Kidney tubule cell (primary cell): ENCODE data around the gene CDH4.

Experiments used
- DNase-seq: peaks from one replicate; pipeline ENCODE4 v3.0.0-alpha.2; 2018; ENCODE audit warnings: low spot score

CDH4 gene

GRCh38 chr20:61655591-61655990 is 403.5 kb downstream of the CDH4 start:
- no peak for DNase-seq

DNA sequence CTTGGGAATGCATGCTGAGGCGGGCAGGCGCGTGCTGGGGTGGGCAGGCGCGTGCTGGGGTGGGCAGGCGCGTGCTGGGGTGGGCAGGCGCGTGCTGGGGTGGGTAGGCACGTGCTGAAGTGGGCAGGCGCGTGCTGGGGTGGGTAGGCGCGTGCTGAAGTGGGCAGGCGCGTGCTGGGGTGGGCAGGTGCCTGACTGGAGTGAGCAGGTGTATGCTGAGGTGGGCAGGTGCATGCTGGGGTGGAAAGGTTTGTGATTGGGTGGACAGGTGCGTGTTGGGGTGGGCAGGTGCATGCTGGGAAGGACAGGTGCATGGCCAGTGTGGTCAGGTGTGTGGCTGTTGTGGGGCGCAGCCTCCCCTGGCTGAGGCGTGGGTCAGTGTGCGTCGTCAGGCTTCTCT is 404.1 kb downstream of the CDH4 start:
- no peak for DNase-seq

GRCh38 chr20:61657721-61658377 is 405.8 kb downstream of the CDH4 start:
- no peak for DNase-seq

DNA sequence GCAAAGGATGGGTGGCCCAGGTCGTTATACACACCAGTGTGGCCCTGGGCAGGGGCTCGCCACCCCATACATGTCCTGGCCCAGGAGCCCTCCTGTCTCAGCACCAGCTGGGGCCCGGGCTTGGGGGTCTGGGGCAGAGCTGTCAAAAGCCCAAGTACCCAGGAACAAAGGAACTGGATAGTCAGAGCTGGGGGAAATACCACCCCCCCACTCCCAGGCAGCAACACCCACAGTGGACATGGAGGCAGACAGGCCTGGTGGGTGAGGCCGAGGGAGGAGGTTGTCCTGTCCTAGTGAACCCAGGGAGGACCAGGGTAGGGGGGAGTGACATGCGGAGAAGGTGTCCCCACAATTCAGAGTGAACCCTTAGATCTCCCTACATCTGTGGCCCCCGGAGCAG is 406.5 kb downstream of the CDH4 start:
- no peak for DNase-seq

DNA sequence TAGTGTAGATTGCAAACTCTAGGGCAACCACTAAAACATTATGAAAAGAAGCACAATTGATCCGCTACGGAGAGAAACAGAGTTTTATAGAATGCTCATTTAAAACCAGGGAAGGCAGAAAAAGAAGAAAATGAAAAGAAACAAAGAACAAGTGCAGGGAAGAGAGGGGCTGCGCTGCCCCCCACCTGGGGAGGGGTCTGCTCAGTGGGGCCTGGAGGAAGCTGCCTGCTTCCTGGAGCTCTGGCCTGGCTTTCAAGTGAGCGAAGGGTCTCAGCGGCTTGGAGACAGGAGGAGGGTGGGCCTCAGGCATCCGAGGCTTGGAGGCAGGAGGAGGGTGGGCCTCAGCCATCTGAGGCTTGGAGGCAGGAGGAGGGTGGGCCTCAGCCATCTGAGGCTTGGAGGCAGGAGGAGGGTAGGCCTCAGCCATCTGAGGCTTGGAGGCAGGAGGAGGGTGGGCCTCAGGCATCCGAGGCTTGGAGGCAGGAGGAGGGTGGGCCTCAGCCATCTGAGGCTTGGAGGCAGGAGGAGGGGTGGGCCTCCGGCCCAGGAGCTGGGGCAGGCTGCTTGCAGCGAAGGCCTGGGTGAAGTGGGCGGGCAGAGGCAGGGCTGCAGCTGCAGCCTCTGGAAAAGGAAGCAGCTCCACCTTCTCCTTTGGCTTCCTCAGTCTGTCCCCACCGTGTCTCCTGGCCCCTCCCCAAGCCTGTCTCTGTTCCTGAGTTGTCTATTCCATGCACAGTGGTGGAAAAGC is 407.4 kb downstream of the CDH4 start:
- DNase-seq, result no peak

DNA sequence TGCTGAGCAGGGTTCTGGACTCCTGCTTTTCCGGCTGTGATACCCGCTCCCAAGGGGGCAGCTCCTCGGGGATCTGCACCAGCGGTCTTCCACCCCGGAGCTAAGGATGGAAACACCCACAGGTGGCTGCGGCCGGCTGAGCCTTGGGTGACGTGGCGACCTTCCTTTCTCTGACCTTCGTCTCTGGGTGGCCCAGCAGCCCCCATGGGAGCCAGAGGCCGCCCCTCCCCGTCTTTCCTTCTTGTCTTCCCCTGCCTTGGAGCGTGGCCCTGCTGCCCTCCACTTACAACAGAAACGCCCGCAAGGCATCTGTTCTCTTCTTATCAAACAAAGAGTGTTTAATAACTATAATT is 407.9 kb downstream of the CDH4 start:
- no peak for DNase-seq

DNA sequence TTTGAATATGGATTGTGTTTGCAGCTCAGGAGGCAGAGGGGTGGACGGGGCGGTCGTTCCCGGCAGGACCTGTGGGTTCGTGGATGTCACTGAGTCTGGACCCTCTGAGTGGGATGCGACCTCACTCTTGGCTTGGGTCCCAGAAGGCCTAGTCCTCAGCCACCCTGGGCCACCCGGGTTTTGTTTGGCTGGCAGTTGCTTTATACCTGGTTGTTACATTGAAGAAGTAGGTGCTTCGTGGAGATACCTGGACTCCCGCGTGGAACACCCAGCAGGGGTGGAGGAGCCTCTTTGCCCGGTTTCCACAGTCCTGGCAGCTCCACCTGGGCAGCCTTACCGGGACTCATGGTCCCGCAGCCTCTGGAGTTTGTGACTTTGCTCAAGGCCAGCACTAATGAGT is 408.5 kb downstream of the CDH4 start:
- no peak for DNase-seq

- no peak for DNase-seq
Measured at GRCh38 chr20:61661025-61661424, 409.0 kb downstream of the CDH4 start.

- no peak for DNase-seq
Measured at GRCh38 chr20:61661583-61661982, 409.5 kb downstream of the CDH4 start.

DNA sequence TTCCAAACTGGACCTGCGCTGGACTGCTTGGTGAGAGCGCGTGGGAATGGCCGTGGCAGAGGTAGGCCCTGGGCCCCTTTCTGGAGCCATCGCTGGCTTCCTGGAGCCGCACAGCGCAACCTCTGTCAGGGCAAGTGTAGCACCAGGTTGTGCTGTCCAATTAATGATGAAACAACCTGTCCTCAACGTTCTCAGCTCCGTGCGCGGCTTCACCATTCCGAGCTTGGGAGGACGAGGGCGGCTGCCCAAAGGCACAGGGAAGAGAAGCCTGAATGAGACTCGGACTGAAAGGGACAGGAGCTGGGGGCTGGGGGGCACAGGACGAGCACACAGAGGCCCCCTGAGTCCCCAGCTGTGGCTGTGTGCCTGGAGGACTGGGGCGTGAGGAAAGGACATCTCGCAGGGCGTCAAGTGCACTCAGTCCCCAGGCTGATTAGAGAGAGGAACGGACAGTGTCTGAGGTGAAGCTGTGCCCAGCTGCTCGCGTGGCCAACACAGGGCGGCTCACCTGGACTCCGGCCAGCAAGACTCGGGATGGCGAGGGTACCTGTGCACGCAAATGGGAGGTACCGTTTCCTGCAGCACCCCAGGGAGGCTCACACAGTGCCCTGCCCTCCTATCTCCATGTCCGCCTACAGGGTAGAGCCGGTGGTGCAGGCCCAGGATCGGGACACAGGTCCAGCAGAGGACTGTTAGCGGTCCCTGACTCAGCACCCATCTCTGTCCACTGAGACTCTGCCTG is 410.3 kb downstream of the CDH4 start:
- DNase-seq, result no peak

GRCh38 chr20:61662968-61663331 is 410.9 kb downstream of the CDH4 start:
- no peak for DNase-seq

- no peak for DNase-seq
Measured at GRCh38 chr20:61663521-61664425, 411.7 kb downstream of the CDH4 start.

GRCh38 chr20:61664556-61665320 is 412.7 kb downstream of the CDH4 start:
- DNase-seq, result no peak

DNA sequence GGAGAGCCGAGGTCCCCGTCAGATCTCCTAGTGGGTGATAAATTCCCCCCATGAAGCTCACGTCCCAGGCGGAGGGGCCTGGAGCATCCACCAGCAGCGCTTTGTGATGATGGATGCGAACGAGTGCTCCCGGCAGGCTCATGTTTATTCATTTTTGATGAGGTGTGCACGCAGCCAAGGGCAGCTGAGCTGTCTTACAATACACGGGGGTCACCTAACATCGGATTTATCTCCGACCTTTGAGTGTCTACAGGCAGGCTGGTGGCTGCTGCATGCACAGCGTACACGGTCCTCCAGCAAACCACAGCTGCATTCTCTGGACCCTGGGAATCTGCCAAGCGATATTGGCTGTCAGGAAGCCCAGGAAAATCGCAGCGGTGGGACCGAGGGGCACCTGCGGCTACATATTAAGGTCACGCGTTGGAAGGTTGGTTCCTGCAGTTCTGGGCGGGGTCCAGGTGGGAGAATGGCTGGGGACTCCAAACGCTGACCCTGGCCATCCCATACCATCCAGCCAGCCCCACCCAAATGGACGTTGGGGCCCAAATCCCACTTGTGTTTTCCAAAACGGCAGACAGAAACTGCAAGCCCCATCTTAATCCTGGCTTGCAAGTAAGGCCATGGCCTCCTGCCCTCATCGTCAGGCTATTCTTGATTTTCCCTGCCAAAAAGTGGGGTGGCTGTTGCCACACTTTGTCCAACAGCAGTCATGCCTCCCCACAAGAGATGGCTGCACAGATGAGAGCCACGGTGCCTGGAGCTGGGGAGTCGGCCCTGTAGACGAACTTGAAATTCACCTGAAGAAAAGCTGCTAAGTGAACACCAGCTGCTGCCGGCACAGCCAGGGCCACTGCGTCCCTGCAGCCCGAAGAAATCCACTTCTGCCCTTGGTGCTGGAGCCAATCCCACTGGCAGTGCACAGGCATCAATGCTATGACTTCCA is 413.7 kb downstream of the CDH4 start:
- no peak for DNase-seq

- no peak for DNase-seq
Measured at GRCh38 chr20:61666471-61666832, 414.4 kb downstream of the CDH4 start.

DNA sequence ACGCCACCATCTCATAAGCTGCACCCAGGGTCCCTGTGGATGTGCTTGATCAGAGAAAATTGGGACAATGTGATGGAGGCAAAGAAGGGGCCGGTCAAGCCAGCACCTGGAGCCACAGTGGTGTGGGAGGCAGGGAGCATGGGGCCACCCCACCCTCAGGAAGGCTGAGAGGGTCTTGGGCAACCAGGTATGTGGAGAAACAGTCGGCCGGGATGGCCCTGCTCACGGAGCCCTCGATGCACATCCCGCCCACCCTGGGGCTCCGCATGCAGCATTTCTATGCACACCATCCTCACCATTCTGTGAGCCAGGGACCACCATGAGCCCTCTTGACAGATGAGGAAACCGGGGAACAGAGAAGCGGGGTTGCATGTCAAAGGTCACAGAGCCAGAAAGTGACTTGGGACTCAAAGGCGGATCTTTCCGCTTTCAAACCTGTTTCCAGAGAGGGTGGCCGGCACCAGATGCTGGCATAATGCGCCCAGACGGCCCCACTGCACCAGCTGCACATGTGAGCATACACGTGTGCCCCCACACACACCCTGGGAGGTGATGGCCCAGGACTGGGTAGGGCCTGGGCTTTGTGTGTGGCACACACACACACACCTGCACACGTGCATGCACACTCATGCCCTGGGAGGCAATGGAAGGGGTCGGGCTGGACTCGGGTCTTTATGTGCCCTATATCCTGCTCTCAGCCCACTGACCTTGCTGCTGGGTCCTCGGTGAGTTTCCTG is 415.2 kb downstream of the CDH4 start:
- DNase-seq, result no peak

DNA sequence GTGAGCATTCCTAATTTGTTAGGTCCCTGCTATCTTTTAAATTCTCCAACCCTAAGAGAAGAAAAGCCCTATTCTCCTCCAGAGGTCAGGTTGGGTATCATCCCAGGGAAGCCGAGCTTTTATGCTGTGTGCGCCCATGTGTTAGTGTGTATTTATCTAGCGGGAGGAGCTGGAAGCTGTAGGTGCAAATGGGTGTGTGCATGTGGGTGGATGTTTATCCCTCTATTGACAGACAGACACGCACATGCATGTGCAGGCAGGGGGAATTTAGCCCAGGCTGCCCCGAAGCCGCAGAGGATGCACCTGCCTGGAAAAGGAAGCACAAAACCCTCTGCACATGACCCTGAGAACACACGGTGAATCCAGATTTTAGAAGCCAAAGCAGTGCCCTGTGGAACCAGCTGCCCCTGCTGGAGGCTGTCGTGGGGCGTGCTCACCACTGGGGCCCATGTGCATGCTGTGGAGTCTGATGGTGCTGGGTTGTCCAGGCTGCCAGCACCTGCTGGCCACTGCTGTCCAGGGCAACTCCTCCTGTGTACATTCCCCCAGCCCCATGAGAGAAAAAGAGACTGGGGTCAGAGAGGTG is 416.1 kb downstream of the CDH4 start:
- no peak for DNase-seq

GRCh38 chr20:61668771-61669503 is 416.9 kb downstream of the CDH4 start:
- DNase-seq, result no peak

DNA sequence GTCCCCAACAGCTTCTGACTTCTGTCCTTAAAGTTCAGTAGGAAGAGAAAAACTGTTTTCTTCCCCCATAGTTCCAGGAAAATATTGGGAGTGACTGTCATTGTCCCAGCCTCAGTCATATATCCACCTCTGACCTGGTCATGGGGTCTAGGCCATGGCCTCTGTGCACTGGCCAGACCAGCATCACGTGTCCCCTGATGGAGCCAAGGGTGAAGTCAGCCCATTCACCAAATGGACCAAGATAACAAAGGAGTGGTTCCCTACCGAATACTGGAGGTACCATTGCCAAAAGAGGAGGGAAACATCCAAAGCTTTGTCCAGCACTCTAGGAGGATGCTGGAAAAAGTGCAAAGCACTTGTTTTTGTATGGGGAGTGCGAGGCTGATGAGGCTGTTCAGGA is 418.2 kb downstream of the CDH4 start:
- no peak for DNase-seq
